GM23248 (cell line): Measurements from ENCODE around the gene LMNTD1. TPM values are rescaled to one million over a fixed set of nuclear protein-coding genes. Genes with fewer than 3 reads are reported as not detected.
A peak's percentile ranks its signal among the peaks of the same experiment; 100 is the strongest.

ENCODE experiments used
- DNase-seq: peaks from one replicate; pipeline ENCODE4 v3.0.0-alpha.2; 2015
- H2AFZ ChIP-seq: fragments of 200-600 bp; sonication (generic); 2 replicates; pipeline ENCODE4 v1.6.1; 2016; ENCODE audit warnings: antibody characterized with exemption
- H3F3A ChIP-seq: fragments of 200-600 bp; sonication (generic); 2 replicates; pipeline ENCODE4 v1.6.1; 2016; ENCODE audit warnings: mild to moderate bottlenecking, antibody characterized with exemption, mixed run types; ENCODE audit not compliant: insufficient read depth
- H3K27ac ChIP-seq: fragments of 200-600 bp; sonication (generic); 2 replicates; pipeline ENCODE4 v1.5.1; 2016; ENCODE audit warnings: mild to moderate bottlenecking
- H3K27me3 ChIP-seq: fragments of 200-600 bp; sonication (generic); replicated peaks from 2 replicates; pipeline ENCODE4 v1.6.1; 2016; ENCODE audit warnings: mild to moderate bottlenecking; ENCODE audit not compliant: insufficient read depth
- H3K36me3 ChIP-seq: fragments of 200-600 bp; sonication (generic); 2 replicates; pipeline ENCODE4 v1.6.1; 2016; ENCODE audit warnings: low read depth, mild to moderate bottlenecking
- H3K4me1 ChIP-seq: fragments of 200-600 bp; sonication (generic); 2 replicates; pipeline ENCODE4 v1.6.1; 2016; ENCODE audit warnings: mild to moderate bottlenecking; ENCODE audit not compliant: insufficient read depth
- H3K4me2 ChIP-seq: fragments of 200-600 bp; sonication (generic); one replicate; pipeline ENCODE4 v1.6.1; 2016; ENCODE audit warnings: mild to moderate bottlenecking; ENCODE audit not compliant: unreplicated experiment
- H3K4me3 ChIP-seq: fragments of 200-600 bp; sonication (generic); 2 replicates; pipeline ENCODE4 v1.5.1; 2016; ENCODE audit warnings: mild to moderate bottlenecking
- H3K79me2 ChIP-seq: fragments of 200-600 bp; sonication (generic); 2 replicates; pipeline ENCODE4 v1.6.1; 2016; ENCODE audit warnings: mild to moderate bottlenecking; ENCODE audit not compliant: insufficient read depth
- H3K9ac ChIP-seq: fragments of 200-600 bp; sonication (generic); 2 replicates; pipeline ENCODE4 v1.6.1; 2016; ENCODE audit warnings: mild to moderate bottlenecking
- H3K9me2 ChIP-seq: fragments of 200-600 bp; sonication (generic); 2 replicates; pipeline ENCODE4 v1.6.1; 2016; ENCODE audit warnings: mixed run types, mild to moderate bottlenecking, moderate library complexity; ENCODE audit not compliant: insufficient read depth
- H3K9me3 ChIP-seq: fragments of 200-600 bp; sonication (generic); one replicate; pipeline ENCODE4 v1.6.1; 2017; ENCODE audit warnings: low read depth
- H4K20me1 ChIP-seq: fragments of 200-600 bp; sonication (generic); 2 replicates; pipeline ENCODE4 v1.6.0; 2016; ENCODE audit not compliant: insufficient read depth
- EZH2 ChIP-seq: fragments of 200-600 bp; sonication (generic); IDR thresholded peaks from 2 replicates; pipeline ENCODE4 v1.6.1; 2018; ENCODE audit warnings: antibody characterized with exemption, mild to moderate bottlenecking; ENCODE audit not compliant: insufficient read depth, poor library complexity, severe bottlenecking
- EZH2phosphoT487 ChIP-seq: fragments of 200-600 bp; sonication (generic); IDR thresholded peaks from 2 replicates; pipeline ENCODE4 v1.6.1; 2018; ENCODE audit warnings: antibody characterized with exemption, moderate library complexity, mild to moderate bottlenecking, low read depth; ENCODE audit not compliant: insufficient read depth
- WGBS, 2 experiments: methylation state at CpG; one replicate each; pipeline ENCODE4 v1.1.6; 2015 to 2017; ENCODE audit warnings: low lambda C conversion rate in 2 of 2, low coverage in 1 of 2; ENCODE audit errors: missing lambda C conversion rate in 2 of 2; 5-methylcytosine and 5-hydroxymethylcytosine counted together
- in situ Hi-C: fragments of 300-500 bp; cut with MboI; formaldehyde crosslinking; loops from 2 replicates; pipeline ENCODE4 v1.15.0; 2020
- polyA plus RNA-seq: library from polyadenylated mRNA; unstranded; fragments of >200 nt; fragmentation: Nextera tagmentation; extraction: Ambion mirVana; gene quantifications from 2 replicates; pipeline ENCODE4 v1.2.1, GENCODE V29; 2016
- total RNA-seq: library from RNA; depleted of rRNA; stranded (reverse); fragments of >200 nt; shearing (Covaris generic); gene quantifications from 2 replicates; pipeline ENCODE4 v1.2.3, GENCODE V29; 2014

Gene LMNTD1
- total and polyA plus RNA-seq, 2 experiments from 2014 or later, result 0.43 to 0.58 TPM

DNA sequence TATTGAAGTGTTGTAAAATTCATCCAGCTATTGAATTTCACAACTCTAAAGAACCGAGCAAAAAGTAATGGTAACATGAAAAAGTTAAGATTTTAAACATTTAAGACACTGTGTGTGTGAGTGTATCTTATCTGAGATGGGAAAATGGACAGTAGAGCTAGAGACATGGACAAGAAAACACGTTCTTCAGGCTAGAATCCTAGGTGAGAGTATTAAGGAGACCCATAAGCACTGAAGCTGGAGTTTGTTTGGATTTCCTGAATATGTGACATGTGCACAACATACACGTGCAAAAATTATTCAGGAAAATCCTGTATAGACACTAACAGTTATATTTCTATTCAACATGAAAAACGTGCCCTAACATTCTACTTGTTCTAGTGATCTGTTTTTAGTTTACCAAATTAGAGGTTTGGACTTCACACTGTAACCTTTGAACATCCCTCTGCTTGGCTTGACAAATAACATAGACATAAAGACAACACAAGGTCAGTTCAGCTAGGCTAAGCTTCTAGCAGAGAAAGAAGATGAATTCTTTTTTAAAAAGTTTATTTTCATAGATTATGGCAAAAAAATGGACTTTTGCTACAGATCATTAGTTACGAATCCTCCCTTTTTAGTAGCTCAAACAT is 31.3 kb downstream of the LMNTD1 start:
- no peak for TF ChIP-seq EZH2
- no peak for TF ChIP-seq EZH2phosphoT487
- no peak overlapping the region for H3K4me3 ChIP-seq
- in situ Hi-C loops, result no loop called here
- WGBS, 2 experiments, result 65 to 66% methylated on average over 5 of the region's 5 CpGs
- peaks cover 10% of the 10 kb centered on the region for H3F3A ChIP-seq
- no peaks in the 10 kb centered on the region for H3K79me2 ChIP-seq
- H3K9ac ChIP-seq, result no peak overlapping the region
- no peaks in the 10 kb centered on the region for H3K9me2 ChIP-seq
- no peak overlapping the region for H3K4me2 ChIP-seq
- DNase-seq, result no peak
- no peaks in the 10 kb centered on the region for H3K36me3 ChIP-seq
- no peaks in the 10 kb centered on the region for H4K20me1 ChIP-seq
- H3K9me3 ChIP-seq, result no peaks in the 10 kb centered on the region
- H3K4me1 ChIP-seq, result peaks cover 13% of the 10 kb centered on the region
- no peak overlapping the region for H3K27ac ChIP-seq
- H2AFZ ChIP-seq, result no peak overlapping the region
- H3K27me3 ChIP-seq, result no peaks in the 10 kb centered on the region

DNA sequence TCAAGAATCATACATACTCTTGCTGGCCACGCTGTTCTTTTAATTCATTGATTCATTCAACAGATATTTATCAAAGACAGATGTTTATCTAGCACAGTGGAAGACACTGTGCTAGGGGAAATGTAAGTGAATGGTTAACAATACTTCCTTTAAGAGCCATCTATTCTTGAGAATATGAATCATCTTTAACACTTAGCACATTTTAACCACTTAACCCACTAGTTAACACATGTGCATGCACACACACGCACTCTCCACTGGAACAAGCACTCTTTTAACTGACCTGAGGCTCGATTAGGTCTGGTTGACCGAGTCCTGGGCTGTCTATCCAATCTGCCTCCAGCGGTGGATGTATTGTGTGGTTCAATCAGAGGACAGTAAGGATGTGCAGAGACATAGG is 34.6 kb downstream of the LMNTD1 start:
- peak; percentile 55 for DNase-seq
- Histone ChIP-seq H3K9ac (peak overlapping the region; percentile 20; the same call in 1 of the 2 replicates), H3K9me2 (no peaks in the 10 kb centered on the region), H4K20me1 (no peaks in the 10 kb centered on the region), H3K79me2 (no peaks in the 10 kb centered on the region), H3K4me1 (peaks cover 13% of the 10 kb centered on the region), H3K4me3 (peak overlapping the region; percentile 24; the same call in 1 of the 2 replicates), H3K36me3 (no peaks in the 10 kb centered on the region), H3K27ac (peak overlapping the region; percentile 3; the same call in 1 of the 2 replicates), H3K4me2 (peak overlapping the region; percentile 45), H3K27me3 (no peaks in the 10 kb centered on the region), H2AFZ (peak overlapping the region; percentile 51), H3F3A (peaks cover 10% of the 10 kb centered on the region), H3K9me3 (no peaks in the 10 kb centered on the region)
- in situ Hi-C loops, result no loop called here
- TF ChIP-seq EZH2phosphoT487 (no peak), EZH2 (no peak)
- WGBS, 2 experiments, result 11 to 18% methylated on average over 5 of the region's 5 CpGs

DNA sequence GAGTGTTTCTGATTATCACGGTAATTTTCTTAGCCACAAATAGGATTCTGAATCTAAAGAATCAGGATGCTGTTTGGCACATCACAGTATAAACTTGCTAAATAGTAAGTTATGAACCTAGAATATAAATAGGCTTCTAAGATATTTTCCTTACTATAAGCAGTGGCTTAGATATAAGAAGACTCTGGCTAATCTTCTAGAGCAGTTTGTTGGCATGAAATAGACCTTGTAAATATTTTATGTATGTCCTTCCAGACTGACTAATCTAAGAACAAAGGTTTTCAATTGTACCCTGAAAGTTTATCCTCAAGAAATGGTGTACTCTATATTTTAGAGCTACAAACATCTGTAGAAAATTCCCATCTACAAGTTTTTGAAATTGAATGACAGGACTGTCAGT is 48.3 kb downstream of the LMNTD1 start:
- WGBS, 2 experiments, result 23 to 27% methylated on average over 1 of the region's 1 CpG
- Histone ChIP-seq H3K9me2 (no peaks in the 10 kb centered on the region), H3K27me3 (no peaks in the 10 kb centered on the region), H3K9ac (no peak overlapping the region), H3K4me1 (0 out of 2 replicates have a peak, but pooled peaks cover 10% of the 10 kb centered on the region), H3K27ac (no peak overlapping the region), H2AFZ (0 out of 2 replicates have a peak overlapping the region, but pooled peaks have one; percentile 10), H3K4me2 (no peak overlapping the region), H3K79me2 (no peaks in the 10 kb centered on the region), H3F3A (0 out of 2 replicates have a peak, but pooled peaks cover 7% of the 10 kb centered on the region), H3K9me3 (no peaks in the 10 kb centered on the region), H3K36me3 (no peaks in the 10 kb centered on the region), H3K4me3 (no peak overlapping the region), H4K20me1 (no peaks in the 10 kb centered on the region)
- in situ Hi-C loops, result no loop called here
- no peak for TF ChIP-seq EZH2phosphoT487
- no peak for TF ChIP-seq EZH2
- no peak for DNase-seq

DNA sequence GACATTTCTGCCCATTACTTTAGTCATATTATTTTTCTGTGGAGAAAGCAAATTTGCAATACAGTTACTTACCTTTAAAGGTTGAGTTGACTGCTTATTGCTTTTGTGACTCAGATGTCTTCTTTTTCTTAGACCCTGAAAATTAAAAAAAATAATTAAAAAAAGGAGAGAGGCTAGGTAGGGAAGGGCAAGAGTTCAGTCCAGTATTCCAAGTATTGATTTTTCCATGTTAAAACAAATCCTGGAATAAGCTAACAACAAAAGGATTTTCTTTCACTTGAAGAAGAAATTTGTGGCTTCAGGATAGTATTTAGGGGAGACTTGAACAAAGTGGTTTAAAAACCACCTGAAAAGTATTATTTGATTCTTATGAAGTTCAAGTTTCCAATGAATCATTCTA is 49.4 kb downstream of the LMNTD1 start:
- H3K27me3 ChIP-seq, result no peaks in the 10 kb centered on the region
- no peak overlapping the region for H3K4me2 ChIP-seq
- no peak overlapping the region for H2AFZ ChIP-seq
- DNase-seq, result no peak
- H3K9ac ChIP-seq, result no peak overlapping the region
- no peaks in the 10 kb centered on the region for H3K79me2 ChIP-seq
- no peaks in the 10 kb centered on the region for H4K20me1 ChIP-seq
- H3K9me3 ChIP-seq, result no peaks in the 10 kb centered on the region
- no peak overlapping the region for H3K4me3 ChIP-seq
- in situ Hi-C loops, result no loop called here
- 0 out of 2 replicates have a peak, but pooled peaks cover 10% of the 10 kb centered on the region for H3K4me1 ChIP-seq
- 0 out of 2 replicates have a peak, but pooled peaks cover 7% of the 10 kb centered on the region for H3F3A ChIP-seq
- H3K27ac ChIP-seq, result no peak overlapping the region
- H3K36me3 ChIP-seq, result no peaks in the 10 kb centered on the region
- H3K9me2 ChIP-seq, result no peaks in the 10 kb centered on the region
- no peak for TF ChIP-seq EZH2phosphoT487
- no peak for TF ChIP-seq EZH2
